ENCODE results near the gene PROB1.

GRCh38 chr5:139390639-139391569 is 4.0 kb downstream of the PROB1 start:
- TF ChIP-seq SNAI2 (CRISPR knock-in tag; IDR thresholded peaks at IDR 0.05) (no peak), ISL1 (CRISPR knock-in tag; IDR thresholded peaks at IDR 0.05) (no peak), OSR1 (CRISPR knock-in tag; IDR thresholded peaks at IDR 0.05) (no peak)

Measured in SK-N-SH treated with all-trans-retinoic acid at 6 μM for 48 hours (cell line).